A673 (cell line): ENCODE measurements around the gene VAV1.

Experiments
- EZH2 ChIP-seq: fragments of 200-600 bp; sonication (generic); IDR thresholded peaks from 2 replicates; pipeline ENCODE4 v1.6.1; 2017; ENCODE audit warnings: borderline replicate concordance, low read depth, mild to moderate bottlenecking, mixed read lengths, antibody characterized with exemption, low read length; ENCODE audit not compliant: poor library complexity, severe bottlenecking
- TF ChIP-seq, protein P1 (sequence below): fragments of 300-800, 200-600 bp; sonication (generic); conservative IDR thresholded peaks from 2 replicates; pipeline ENCODE4 v1.5.1; 2017; ENCODE audit warnings: low read depth, mild to moderate bottlenecking, antibody characterized with exemption, low read length, moderate library complexity, mixed read lengths

DNA sequence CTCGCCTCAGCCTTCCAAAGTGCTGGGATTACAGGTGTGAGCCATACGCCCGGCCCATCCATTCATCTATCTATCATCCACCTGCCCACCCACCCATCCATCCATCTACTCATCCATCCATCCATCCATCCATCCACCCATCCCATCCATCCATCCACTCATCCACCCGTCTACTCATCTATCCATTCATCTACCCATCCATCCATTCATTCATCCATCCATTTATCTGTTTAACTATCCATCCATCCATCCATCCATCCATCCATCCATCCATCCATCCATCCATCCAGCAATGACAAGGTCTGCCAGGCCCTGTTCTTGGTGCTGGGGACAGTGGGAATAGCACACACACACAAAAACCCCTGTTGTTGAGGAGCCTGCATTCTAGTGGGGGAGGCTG lies 4.5 kb downstream of the VAV1 start:
- TF ChIP-seq, protein P1, sequence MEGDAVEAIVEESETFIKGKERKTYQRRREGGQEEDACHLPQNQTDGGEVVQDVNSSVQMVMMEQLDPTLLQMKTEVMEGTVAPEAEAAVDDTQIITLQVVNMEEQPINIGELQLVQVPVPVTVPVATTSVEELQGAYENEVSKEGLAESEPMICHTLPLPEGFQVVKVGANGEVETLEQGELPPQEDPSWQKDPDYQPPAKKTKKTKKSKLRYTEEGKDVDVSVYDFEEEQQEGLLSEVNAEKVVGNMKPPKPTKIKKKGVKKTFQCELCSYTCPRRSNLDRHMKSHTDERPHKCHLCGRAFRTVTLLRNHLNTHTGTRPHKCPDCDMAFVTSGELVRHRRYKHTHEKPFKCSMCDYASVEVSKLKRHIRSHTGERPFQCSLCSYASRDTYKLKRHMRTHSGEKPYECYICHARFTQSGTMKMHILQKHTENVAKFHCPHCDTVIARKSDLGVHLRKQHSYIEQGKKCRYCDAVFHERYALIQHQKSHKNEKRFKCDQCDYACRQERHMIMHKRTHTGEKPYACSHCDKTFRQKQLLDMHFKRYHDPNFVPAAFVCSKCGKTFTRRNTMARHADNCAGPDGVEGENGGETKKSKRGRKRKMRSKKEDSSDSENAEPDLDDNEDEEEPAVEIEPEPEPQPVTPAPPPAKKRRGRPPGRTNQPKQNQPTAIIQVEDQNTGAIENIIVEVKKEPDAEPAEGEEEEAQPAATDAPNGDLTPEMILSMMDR = no peak
- TF ChIP-seq EZH2 = no peak
